ENCODE data around the gene MINK1.

Gene MINK1

GRCh38 chr17:4881761-4882555, 48.8 kb downstream of the MINK1 start:
- DNase-seq = peak; percentile 74 to 75

- no peak for DNase-seq
Observed at GRCh38 chr17:4884489-4884888, 51.3 kb downstream of the MINK1 start.

- no peak for DNase-seq
Observed at GRCh38 chr17:4886830-4887229, 53.7 kb downstream of the MINK1 start.

GRCh38 chr17:4887581-4887980, 54.4 kb downstream of the MINK1 start:
- DNase-seq = no peak

- DNase-seq = no peak
Observed at GRCh38 chr17:4891411-4892410, 58.6 kb downstream of the MINK1 start.

- no peak for DNase-seq
Observed at GRCh38 chr17:4892499-4893221, 59.5 kb downstream of the MINK1 start.

GRCh38 chr17:4893272-4893671, 60.1 kb downstream of the MINK1 start:
- no peak for DNase-seq

GRCh38 chr17:4893721-4894560, 60.8 kb downstream of the MINK1 start:
- DNase-seq = no peak

- DNase-seq = no peak
Observed at GRCh38 chr17:4895121-4895520, 62.0 kb downstream of the MINK1 start.

GRCh38 chr17:4895657-4896331, 62.7 kb downstream of the MINK1 start:
- DNase-seq = no peak

GRCh38 chr17:4896332-4897197, 63.4 kb downstream of the MINK1 start:
- DNase-seq = no peak

GRCh38 chr17:4897198-4897687, 64.1 kb downstream of the MINK1 start:
- DNase-seq = no peak

- DNase-seq = no peak
Observed at GRCh38 chr17:4897785-4898184, 64.6 kb downstream of the MINK1 start.

GRCh38 chr17:4898351-4898750, 65.2 kb downstream of the MINK1 start:
- DNase-seq = no peak

GRCh38 chr17:4898927-4899326, 65.8 kb downstream of the MINK1 start:
- no peak for DNase-seq

GRCh38 chr17:4899341-4900230, 66.4 kb downstream of the MINK1 start, which contains the start of gene C17orf107:
TSS of gene C17orf107 (plus strand) at chr17:4899536. CDS start at chr17:4899763, 227 bp downstream.
- peak; percentile 98 for DNase-seq

- DNase-seq = peak; percentile 55 to 57
Observed at GRCh38 chr17:4900231-4901107, 67.3 kb downstream of the MINK1 start.

- DNase-seq = peak in 1 of 2 experiments; percentile 39
Observed at GRCh38 chr17:4901108-4901647, 68.0 kb downstream of the MINK1 start.

Data from activated T-cell treated with anti-CD3 and anti-CD28 coated beads, Interleukin-2, amount 50 U/mL, for 48 hours (primary cell).